GM18502 (cell line): ENCODE measurements around the gene SNAP29.

Source experiments
- ATAC-seq: cut with Tn5 transposase; IDR thresholded peaks from one replicate; pipeline ENCODE4 v1.9.1; 2021; ENCODE audit warnings: mild to moderate bottlenecking; ENCODE audit not compliant: unreplicated experiment, poor library complexity

The SNAP29 gene

GRCh38 chr22:20865331-20865730 is 6.5 kb downstream of the SNAP29 start:
- no peak for ATAC-seq

GRCh38 chr22:20865875-20866445 is 7.2 kb downstream of the SNAP29 start:
- no peak for ATAC-seq

- no peak for ATAC-seq
These were observed 7.9 kb downstream of the SNAP29 start for GRCh38 chr22:20866736-20867135.

GRCh38 chr22:20867179-20868024 is 8.6 kb downstream of the SNAP29 start:
- no peak for ATAC-seq

- ATAC-seq, result no peak
These were observed 9.5 kb downstream of the SNAP29 start for GRCh38 chr22:20868025-20868962.

GRCh38 chr22:20869234-20869633 is 10.4 kb downstream of the SNAP29 start:
- no peak for ATAC-seq

GRCh38 chr22:20873214-20873613 is 14.4 kb downstream of the SNAP29 start:
- no peak for ATAC-seq

GRCh38 chr22:20875296-20875695 is 16.5 kb downstream of the SNAP29 start:
- ATAC-seq, result no peak

- no peak for ATAC-seq
These were observed 18.9 kb downstream of the SNAP29 start for GRCh38 chr22:20877715-20878114.

GRCh38 chr22:20881231-20881630 is 22.4 kb downstream of the SNAP29 start:
- no peak for ATAC-seq

GRCh38 chr22:20881869-20882815 is 23.3 kb downstream of the SNAP29 start:
- ATAC-seq, result no peak

GRCh38 chr22:20882855-20883254 is 24.0 kb downstream of the SNAP29 start:
- ATAC-seq, result no peak

- ATAC-seq, result no peak
These were observed 25.6 kb downstream of the SNAP29 start for GRCh38 chr22:20884454-20884853.

- no peak for ATAC-seq
These were observed 26.3 kb downstream of the SNAP29 start for GRCh38 chr22:20885017-20885556.

GRCh38 chr22:20885557-20886323 is 26.9 kb downstream of the SNAP29 start:
- ATAC-seq, result no peak

GRCh38 chr22:20887375-20887774 is 28.6 kb downstream of the SNAP29 start:
- no peak for ATAC-seq

GRCh38 chr22:20889025-20889704 is 30.4 kb downstream of the SNAP29 start:
- no peak for ATAC-seq

- ATAC-seq, result no peak
These were observed 31.2 kb downstream of the SNAP29 start for GRCh38 chr22:20889904-20890540.
